ENCODE results near the gene INVS.

GRCh38 chr9:100281066-100281465, 182.0 kb downstream of the INVS start:
- TF ChIP-seq CTCF (IDR thresholded peaks at IDR 0.05; ENCODE audit: low read depth, low read length, missing input control) (no peak), MAX (IDR thresholded peaks at IDR 0.05) (no peak), REST (IDR thresholded peaks at IDR 0.05) (no peak), RXRA (IDR thresholded peaks at IDR 0.05) (no peak), YY1 (IDR thresholded peaks at IDR 0.05) (no peak)
- TF ChIP-seq, protein P1, sequence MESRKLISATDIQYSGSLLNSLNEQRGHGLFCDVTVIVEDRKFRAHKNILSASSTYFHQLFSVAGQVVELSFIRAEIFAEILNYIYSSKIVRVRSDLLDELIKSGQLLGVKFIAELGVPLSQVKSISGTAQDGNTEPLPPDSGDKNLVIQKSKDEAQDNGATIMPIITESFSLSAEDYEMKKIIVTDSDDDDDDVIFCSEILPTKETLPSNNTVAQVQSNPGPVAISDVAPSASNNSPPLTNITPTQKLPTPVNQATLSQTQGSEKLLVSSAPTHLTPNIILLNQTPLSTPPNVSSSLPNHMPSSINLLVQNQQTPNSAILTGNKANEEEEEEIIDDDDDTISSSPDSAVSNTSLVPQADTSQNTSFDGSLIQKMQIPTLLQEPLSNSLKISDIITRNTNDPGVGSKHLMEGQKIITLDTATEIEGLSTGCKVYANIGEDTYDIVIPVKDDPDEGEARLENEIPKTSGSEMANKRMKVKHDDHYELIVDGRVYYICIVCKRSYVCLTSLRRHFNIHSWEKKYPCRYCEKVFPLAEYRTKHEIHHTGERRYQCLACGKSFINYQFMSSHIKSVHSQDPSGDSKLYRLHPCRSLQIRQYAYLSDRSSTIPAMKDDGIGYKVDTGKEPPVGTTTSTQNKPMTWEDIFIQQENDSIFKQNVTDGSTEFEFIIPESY (IDR thresholded peaks at IDR 0.05): no peak

Data from liver (tissue), 3 donors.